Ascending aorta (tissue), 2 donors: ENCODE measurements around the gene SECTM1. TPM values are rescaled to one million over a fixed set of nuclear protein-coding genes. Genes with fewer than 3 reads are reported as not detected.

ENCODE experiments used
- DNase-seq, 2 donors: peaks; one replicate each; pipeline ENCODE4 v3.0.0-alpha.2; 2019; ENCODE audit warnings: low spot score in 2 of 2
- H3K27ac ChIP-seq, 2 donors: fragments of 200-600 bp; sonication (generic); one replicate each; pipeline ENCODE4 v1.5.1; 2016 to 2017; ENCODE audit warnings: mild to moderate bottlenecking in 1 of 2
- H3K27me3 ChIP-seq: fragments of 200-600 bp; sonication (generic); one replicate; pipeline ENCODE4 v1.5.1; 2017
- H3K36me3 ChIP-seq, 2 donors: fragments of 200-600 bp; sonication (generic); one replicate each; pipeline ENCODE4 v1.5.1; 2016
- H3K4me1 ChIP-seq, 2 donors: fragments of 200-600 bp; sonication (generic); one replicate each; pipeline ENCODE4 v1.5.1; 2016 to 2017; ENCODE audit warnings: mild to moderate bottlenecking in 1 of 2
- H3K4me3 ChIP-seq, 2 donors: fragments of 200-600 bp; sonication (generic); one replicate each; pipeline ENCODE4 v1.5.1; 2016 to 2017; ENCODE audit warnings: mild to moderate bottlenecking in 1 of 2
- H3K9me3 ChIP-seq, 2 donors: fragments of 200-600 bp; sonication (generic); one replicate each; pipeline ENCODE4 v1.5.1; 2016
- intact Hi-C: fragments of 100-400 bp; cut with DNase I; formaldehyde crosslinking; loops from one replicate; pipeline ENCODE4 v1.15.1; 2023
- total RNA-seq: library from RNA; depleted of rRNA; stranded (reverse); fragments of >200 nt; gene quantifications from one replicate; pipeline ENCODE4 v1.1.0, GENCODE V29; 2016
- TF ChIP-seq, protein P1 (sequence below), 3 experiments: fragments of 200-600 bp in 2 of 3; fragments of 450-650 bp in 1 of 3; sonication (generic) in 2 of 3; IDR thresholded peaks; one replicate each; pipeline ENCODE4 v1.5.1; 2016 to 2019; ENCODE audit warnings: antibody characterized with exemption in 3 of 3, mild to moderate bottlenecking in 1 of 3, moderate library complexity in 1 of 3

SECTM1 gene
- total RNA-seq, 1 donor from 2014 or later = 49.5 TPM

- no peak overlapping the region for H3K27ac ChIP-seq
- no peaks in the 10 kb centered on the region for H3K9me3 ChIP-seq
- intact Hi-C loops = no loop called here
- TF ChIP-seq, protein P1, sequence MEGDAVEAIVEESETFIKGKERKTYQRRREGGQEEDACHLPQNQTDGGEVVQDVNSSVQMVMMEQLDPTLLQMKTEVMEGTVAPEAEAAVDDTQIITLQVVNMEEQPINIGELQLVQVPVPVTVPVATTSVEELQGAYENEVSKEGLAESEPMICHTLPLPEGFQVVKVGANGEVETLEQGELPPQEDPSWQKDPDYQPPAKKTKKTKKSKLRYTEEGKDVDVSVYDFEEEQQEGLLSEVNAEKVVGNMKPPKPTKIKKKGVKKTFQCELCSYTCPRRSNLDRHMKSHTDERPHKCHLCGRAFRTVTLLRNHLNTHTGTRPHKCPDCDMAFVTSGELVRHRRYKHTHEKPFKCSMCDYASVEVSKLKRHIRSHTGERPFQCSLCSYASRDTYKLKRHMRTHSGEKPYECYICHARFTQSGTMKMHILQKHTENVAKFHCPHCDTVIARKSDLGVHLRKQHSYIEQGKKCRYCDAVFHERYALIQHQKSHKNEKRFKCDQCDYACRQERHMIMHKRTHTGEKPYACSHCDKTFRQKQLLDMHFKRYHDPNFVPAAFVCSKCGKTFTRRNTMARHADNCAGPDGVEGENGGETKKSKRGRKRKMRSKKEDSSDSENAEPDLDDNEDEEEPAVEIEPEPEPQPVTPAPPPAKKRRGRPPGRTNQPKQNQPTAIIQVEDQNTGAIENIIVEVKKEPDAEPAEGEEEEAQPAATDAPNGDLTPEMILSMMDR (IDR thresholded peaks at IDR 0.05) = no peak
- no peaks in the 10 kb centered on the region for H3K36me3 ChIP-seq
- peaks cover 8 to 21% of the 10 kb centered on the region in 2 donors for H3K4me1 ChIP-seq
- no peak overlapping the region for H3K4me3 ChIP-seq
- DNase-seq = no peak
- no peaks in the 10 kb centered on the region for H3K27me3 ChIP-seq
Observed at GRCh38 chr17:82329683-82330321, 3.8 kb downstream of the SECTM1 start.

- Histone ChIP-seq H3K9me3 (no peaks in the 10 kb centered on the region), H3K4me1 (peaks cover 5 to 13% of the 10 kb centered on the region in 2 donors), H3K27ac (no peak overlapping the region), H3K36me3 (no peaks in the 10 kb centered on the region), H3K27me3 (no peaks in the 10 kb centered on the region), H3K4me3 (no peak overlapping the region)
- TF ChIP-seq, protein P1 (IDR thresholded peaks at IDR 0.05) = no peak
- no peak for DNase-seq
- intact Hi-C loops = no loop called here
Observed at GRCh38 chr17:82328994-82329507, 4.5 kb downstream of the SECTM1 start.

DNA sequence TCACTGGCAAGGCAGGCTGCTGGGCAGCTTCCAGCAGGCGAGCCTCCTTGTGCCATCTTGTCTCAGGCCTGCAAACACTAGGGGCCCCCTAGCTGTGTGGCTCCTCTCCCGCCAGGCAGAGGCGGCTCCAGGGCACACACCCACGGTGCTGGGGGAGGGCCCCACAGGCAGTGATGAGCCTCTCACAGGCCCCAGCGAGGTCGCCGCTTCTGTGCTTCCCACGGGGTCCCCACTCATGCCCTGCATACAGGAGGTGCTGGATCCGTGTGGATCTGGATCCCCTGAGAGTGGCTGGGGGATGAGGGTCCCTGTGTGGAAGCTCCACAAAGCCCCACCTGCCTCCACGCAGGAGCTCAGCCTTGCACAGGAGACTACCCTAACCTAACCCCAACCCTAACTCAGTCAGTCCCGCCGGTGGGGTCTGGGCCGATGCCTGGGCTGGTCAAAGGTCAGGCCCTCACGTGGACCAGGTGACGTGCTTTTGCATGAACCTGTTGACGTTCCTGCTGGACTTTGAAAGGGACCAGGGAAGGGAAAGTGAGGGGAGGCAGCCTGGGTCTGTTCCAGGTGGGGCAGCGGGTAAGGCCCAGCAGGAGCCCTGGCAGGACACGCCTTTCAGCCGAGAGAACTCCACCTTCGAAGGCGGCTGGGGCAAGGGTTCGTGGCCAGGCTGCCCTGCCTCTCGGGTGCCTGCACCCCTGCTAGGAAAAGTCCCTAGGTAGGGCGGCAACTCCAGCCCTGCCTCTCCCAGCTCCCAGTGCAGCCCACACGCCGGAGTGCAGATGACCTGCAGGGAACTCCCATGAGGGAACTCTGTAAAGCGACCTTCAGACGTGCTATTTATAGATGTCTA lies 5.2 kb downstream of the SECTM1 start:
- no peak overlapping the region for H3K27ac ChIP-seq
- TF ChIP-seq, protein P1 (IDR thresholded peaks at IDR 0.05) = no peak

DNA sequence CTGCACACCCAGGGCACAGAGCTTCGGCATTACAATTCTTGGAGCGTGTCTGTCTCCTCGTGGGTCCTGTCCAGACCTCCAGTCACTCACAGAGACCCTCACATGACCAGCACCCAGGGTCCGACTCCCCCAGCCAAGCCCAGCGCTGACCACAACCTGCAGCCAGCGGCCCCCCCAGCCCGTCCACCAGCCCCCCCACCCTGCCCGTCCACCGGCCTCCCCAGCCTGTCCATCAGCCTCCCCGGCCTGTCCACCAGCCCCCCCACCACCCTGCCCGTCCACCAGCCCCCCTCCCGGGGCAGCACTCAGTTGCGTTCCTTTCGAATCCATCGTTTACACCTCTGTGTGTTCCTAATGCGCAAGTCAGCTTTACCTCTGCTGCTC lies 5.8 kb downstream of the SECTM1 start:
- Histone ChIP-seq H3K4me1 (peaks cover 0 to 2% of the 10 kb centered on the region in 2 donors), H3K27ac (no peak overlapping the region), H3K36me3 (no peaks in the 10 kb centered on the region), H3K9me3 (no peaks in the 10 kb centered on the region), H3K27me3 (no peaks in the 10 kb centered on the region), H3K4me3 (no peak overlapping the region)
- no peak for DNase-seq
- intact Hi-C loops = no loop called here
- TF ChIP-seq, protein P1 (IDR thresholded peaks at IDR 0.05) = no peak

More for the DNA sequence above, 5.2 kb downstream of the SECTM1 start:
- no peaks in the 10 kb centered on the region for H3K36me3 ChIP-seq
- intact Hi-C loops = no loop called here
- no peaks in the 10 kb centered on the region for H3K27me3 ChIP-seq
- no peak overlapping the region for H3K4me3 ChIP-seq
- H3K9me3 ChIP-seq = no peaks in the 10 kb centered on the region
- DNase-seq = no peak
- peaks cover 4 to 8% of the 10 kb centered on the region in 2 donors for H3K4me1 ChIP-seq

- H3K9me3 ChIP-seq = no peaks in the 10 kb centered on the region
- H3K4me3 ChIP-seq = no peak overlapping the region
- no peaks in the 10 kb centered on the region for H3K36me3 ChIP-seq
- DNase-seq = no peak
- intact Hi-C loops = no loop called here
- H3K27ac ChIP-seq = no peak overlapping the region
- H3K27me3 ChIP-seq = no peaks in the 10 kb centered on the region
- TF ChIP-seq, protein P1 (IDR thresholded peaks at IDR 0.05) = no peak
- H3K4me1 ChIP-seq = no peaks in the 10 kb centered on the region
Observed at GRCh38 chr17:82327289-82327688, 6.3 kb downstream of the SECTM1 start.
